Measurements from ENCODE around the gene SAXO2. TPM values are rescaled to one million over a fixed set of nuclear protein-coding genes. Genes with fewer than 3 reads are reported as not detected.
A peak's percentile ranks its signal among the peaks of the same experiment; 100 is the strongest.

Gene SAXO2
- total and polyA plus RNA-seq, 2 of the 4 experiments (the other 2 are of a cell fraction) = 0.14 TPM; not detected in 1

GRCh38 chr15:82312586-82313349, 50.1 kb downstream of the SAXO2 start:
- peak; percentile 51 for ATAC-seq (ENCODE audit: low read depth)
- Histone ChIP-seq H3K9me1 (ENCODE audit: insufficient read depth, low read length) (no peaks in the 10 kb centered on the region), H3K23ac (ENCODE audit: low read depth, low read length) (no peak overlapping the region), H4K8ac (ENCODE audit: low read depth in 2 of 2, low read length in 2 of 2) (no peak overlapping the region), H3K4me3 (ENCODE audit: insufficient read depth, low read depth, low read length) (no peak overlapping the region), H2AK5ac (ENCODE audit: low read depth, low read length) (no peak overlapping the region), H2BK15ac (ENCODE audit: low read depth, low read length) (no peak overlapping the region), H3K14ac (replicated peaks; ENCODE audit: low read depth, low read length) (no peak overlapping the region), H2BK120ac (ENCODE audit: low read depth, low read length) (no peak overlapping the region), H3K36me3 (ENCODE audit: control insufficient read depth, insufficient read depth, low read length) (no peaks in the 10 kb centered on the region), H3K9ac (ENCODE audit: low read depth, low read length) (no peak overlapping the region), H2AFZ (replicated peaks; ENCODE audit: low read length, poor library complexity) (no peak overlapping the region), H3K4ac (ENCODE audit: low read depth, low read length) (no peak overlapping the region), H2BK5ac (ENCODE audit: low read depth, low read length, poor library complexity, severe bottlenecking) (no peak overlapping the region), H3K4me1 (ENCODE audit: control insufficient read depth, insufficient read depth, low read length) (no peaks in the 10 kb centered on the region), H3K4me2 (ENCODE audit: low read depth, low read length) (no peak overlapping the region), H4K5ac (ENCODE audit: low read depth, low read length) (no peak overlapping the region), H3K9me3 (ENCODE audit: control insufficient read depth, insufficient read depth, low read length) (peaks cover 7% of the 10 kb centered on the region), H3K27me3 (ENCODE audit: control insufficient read depth, insufficient read depth, low read length) (peaks cover 18% of the 10 kb centered on the region), H3K27ac (ENCODE audit: insufficient read depth, low read length) (no peak overlapping the region), H2BK20ac (ENCODE audit: low read depth, low read length) (no peak overlapping the region), H2AK9ac (replicated peaks; ENCODE audit: low read depth, low read length, poor library complexity) (no peak overlapping the region), H3K56ac (ENCODE audit: extremely low read depth, insufficient read depth, low read length) (no peak overlapping the region), H4K91ac (ENCODE audit: insufficient read depth, low read depth, low read length) (no peak overlapping the region), H3K79me1 (ENCODE audit: low read depth in 1 of 2, low read length in 2 of 2) (no peaks in the 10 kb centered on the region), H3K18ac (ENCODE audit: low read depth, low read length) (no peak overlapping the region), H4K20me1 (ENCODE audit: insufficient read depth, low read length) (no peaks in the 10 kb centered on the region)
- POLR2A ChIA-PET (ENCODE audit: unreplicated experiment) = no interaction called here
- intact Hi-C loops (cut with micrococcal nuclease) = no loop called here
- peak; percentile 37 for DNase-seq
- 21% methylated on average over 4 of the region's 8 CpGs; no CpG with 5 or more reads in 1 of the 2 experiments for WGBS, 2 experiments (ENCODE audit: extremely low coverage in 2 of 2, insufficient read length in 1 of 2)
- in situ Hi-C loops (cut with MboI; ENCODE audit: low sequenced_read_pairs) = no loop called here
- BruUV-seq (replicated peaks) = no TSS peak
- dilution Hi-C loops (cut with HindIII; ENCODE audit: low sequenced_read_pairs, unreplicated experiment) = no loop called here
- TF ChIP-seq POLR2A (IDR thresholded peaks at IDR 0.05; ENCODE audit: low read depth, low read length) = no peak
- no peak for TF ChIP-seq FOS (IDR thresholded peaks at IDR 0.05; ENCODE audit: low read depth, low read length)
- TF ChIP-seq, protein P1, sequence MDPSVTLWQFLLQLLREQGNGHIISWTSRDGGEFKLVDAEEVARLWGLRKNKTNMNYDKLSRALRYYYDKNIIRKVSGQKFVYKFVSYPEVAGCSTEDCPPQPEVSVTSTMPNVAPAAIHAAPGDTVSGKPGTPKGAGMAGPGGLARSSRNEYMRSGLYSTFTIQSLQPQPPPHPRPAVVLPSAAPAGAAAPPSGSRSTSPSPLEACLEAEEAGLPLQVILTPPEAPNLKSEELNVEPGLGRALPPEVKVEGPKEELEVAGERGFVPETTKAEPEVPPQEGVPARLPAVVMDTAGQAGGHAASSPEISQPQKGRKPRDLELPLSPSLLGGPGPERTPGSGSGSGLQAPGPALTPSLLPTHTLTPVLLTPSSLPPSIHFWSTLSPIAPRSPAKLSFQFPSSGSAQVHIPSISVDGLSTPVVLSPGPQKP (IDR thresholded peaks at IDR 0.05; ENCODE audit: borderline replicate concordance, low read depth, low read length) = no peak
- no peak for TF ChIP-seq NFE2L2 (IDR thresholded peaks at IDR 0.05; ENCODE audit: low read depth, low read length)
- no peak for TF ChIP-seq CHD1 (IDR thresholded peaks at IDR 0.05; ENCODE audit: low read depth, low read length)
- TF ChIP-seq BHLHE40 (IDR thresholded peaks at IDR 0.05; ENCODE audit: low read depth, low read length) = no peak
- no peak for TF ChIP-seq MXI1 (IDR thresholded peaks at IDR 0.05; ENCODE audit: borderline replicate concordance, low read depth, low read length)
- TF ChIP-seq CEBPB (IDR thresholded peaks at IDR 0.05; ENCODE audit: low read depth, low read length) = no peak
- CTCF ChIA-PET = no interaction called here

Measured in IMR-90 (cell line).